ENCODE results near the gene PDE11A.

The PDE11A gene

GRCh38 chr2:177916342-177916741 is 156.2 kb downstream of the PDE11A start:
- DNase-seq: no peak

- DNase-seq: no peak
Measured at GRCh38 chr2:177914247-177914646, 158.3 kb downstream of the PDE11A start.

- DNase-seq: no peak
Measured at GRCh38 chr2:177909962-177910361, 162.6 kb downstream of the PDE11A start.

GRCh38 chr2:177908824-177909223 is 163.8 kb downstream of the PDE11A start:
- no peak for DNase-seq

- DNase-seq: no peak
Measured at GRCh38 chr2:177908182-177908581, 164.4 kb downstream of the PDE11A start.

GRCh38 chr2:177906041-177906718 is 166.4 kb downstream of the PDE11A start:
- peak; percentile 26 for DNase-seq

GRCh38 chr2:177905640-177906039 is 166.9 kb downstream of the PDE11A start:
- no peak for DNase-seq

- DNase-seq: no peak
Measured at GRCh38 chr2:177902395-177903163, 170.0 kb downstream of the PDE11A start.

- DNase-seq: no peak
Measured at GRCh38 chr2:177900082-177900481, 172.5 kb downstream of the PDE11A start.

GRCh38 chr2:177897278-177897677 is 175.3 kb downstream of the PDE11A start:
- DNase-seq: no peak

- DNase-seq: no peak
Measured at GRCh38 chr2:177896587-177896986, 176.0 kb downstream of the PDE11A start.

- DNase-seq: no peak
Measured at GRCh38 chr2:177894546-177894945, 178.0 kb downstream of the PDE11A start.

- no peak for DNase-seq
Measured at GRCh38 chr2:177893880-177894279, 178.7 kb downstream of the PDE11A start.

GRCh38 chr2:177891533-177891932 is 181.0 kb downstream of the PDE11A start:
- no peak for DNase-seq

GRCh38 chr2:177889818-177890460 is 182.6 kb downstream of the PDE11A start:
- no peak for DNase-seq

GRCh38 chr2:177888581-177888980 is 184.0 kb downstream of the PDE11A start:
- peak; percentile 21 for DNase-seq

- no peak for DNase-seq
Measured at GRCh38 chr2:177887722-177888121, 184.9 kb downstream of the PDE11A start.

- no peak for DNase-seq
Measured at GRCh38 chr2:177886824-177887223, 185.8 kb downstream of the PDE11A start.

GRCh38 chr2:177885828-177886466 is 186.6 kb downstream of the PDE11A start:
- no peak for DNase-seq

- no peak for DNase-seq
Measured at GRCh38 chr2:177883177-177883576, 189.4 kb downstream of the PDE11A start.

GRCh38 chr2:177882501-177882900 is 190.1 kb downstream of the PDE11A start:
- peak; percentile 18 for DNase-seq

- DNase-seq: no peak
Measured at GRCh38 chr2:177881921-177882320, 190.7 kb downstream of the PDE11A start.

- DNase-seq: no peak
Measured at GRCh38 chr2:177881008-177881747, 191.4 kb downstream of the PDE11A start.

Measured in NCI-H2171 treated with DMSO at 0.1 percent for 48 hours (cell line).